ENCODE data around the gene NAA60. TPM values are rescaled to one million over a fixed set of nuclear protein-coding genes. Genes with fewer than 3 reads are reported as not detected.

Gene NAA60
- total and polyA plus RNA-seq, 9 of the 15 experiments (the other 6 are each of a cell fraction or from before 2014, with no cell fraction given): 2.1 to 49.4 (median 10.3) TPM

- TF ChIP-seq BHLHE40 (IDR thresholded peaks at IDR 0.05; ENCODE audit: low read length): peak; percentile 73
- 0 out of 2 replicates have a peak, but pooled peaks have one; percentile 48 for TF ChIP-seq ZBTB9 (CRISPR knock-in tag; IDR thresholded peaks at IDR 0.05)
- no peak for TF ChIP-seq ZNF75A (CRISPR knock-in tag; IDR thresholded peaks at IDR 0.05)
- 0 out of 2 replicates have a peak, but pooled peaks have one; percentile 23 for TF ChIP-seq ZHX1 (conservative IDR thresholded peaks at IDR 0.05; ENCODE audit: low read length)
- TF ChIP-seq, protein P1, sequence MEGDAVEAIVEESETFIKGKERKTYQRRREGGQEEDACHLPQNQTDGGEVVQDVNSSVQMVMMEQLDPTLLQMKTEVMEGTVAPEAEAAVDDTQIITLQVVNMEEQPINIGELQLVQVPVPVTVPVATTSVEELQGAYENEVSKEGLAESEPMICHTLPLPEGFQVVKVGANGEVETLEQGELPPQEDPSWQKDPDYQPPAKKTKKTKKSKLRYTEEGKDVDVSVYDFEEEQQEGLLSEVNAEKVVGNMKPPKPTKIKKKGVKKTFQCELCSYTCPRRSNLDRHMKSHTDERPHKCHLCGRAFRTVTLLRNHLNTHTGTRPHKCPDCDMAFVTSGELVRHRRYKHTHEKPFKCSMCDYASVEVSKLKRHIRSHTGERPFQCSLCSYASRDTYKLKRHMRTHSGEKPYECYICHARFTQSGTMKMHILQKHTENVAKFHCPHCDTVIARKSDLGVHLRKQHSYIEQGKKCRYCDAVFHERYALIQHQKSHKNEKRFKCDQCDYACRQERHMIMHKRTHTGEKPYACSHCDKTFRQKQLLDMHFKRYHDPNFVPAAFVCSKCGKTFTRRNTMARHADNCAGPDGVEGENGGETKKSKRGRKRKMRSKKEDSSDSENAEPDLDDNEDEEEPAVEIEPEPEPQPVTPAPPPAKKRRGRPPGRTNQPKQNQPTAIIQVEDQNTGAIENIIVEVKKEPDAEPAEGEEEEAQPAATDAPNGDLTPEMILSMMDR (IDR thresholded peaks at IDR 0.05 in 2 of 3, conservative IDR thresholded peaks at IDR 0.05 in 1 of 3; ENCODE audit: insufficient read depth in 2 of 3, low read depth in 1 of 3, low read length in 3 of 3): no peak
- TF ChIP-seq, protein P2, sequence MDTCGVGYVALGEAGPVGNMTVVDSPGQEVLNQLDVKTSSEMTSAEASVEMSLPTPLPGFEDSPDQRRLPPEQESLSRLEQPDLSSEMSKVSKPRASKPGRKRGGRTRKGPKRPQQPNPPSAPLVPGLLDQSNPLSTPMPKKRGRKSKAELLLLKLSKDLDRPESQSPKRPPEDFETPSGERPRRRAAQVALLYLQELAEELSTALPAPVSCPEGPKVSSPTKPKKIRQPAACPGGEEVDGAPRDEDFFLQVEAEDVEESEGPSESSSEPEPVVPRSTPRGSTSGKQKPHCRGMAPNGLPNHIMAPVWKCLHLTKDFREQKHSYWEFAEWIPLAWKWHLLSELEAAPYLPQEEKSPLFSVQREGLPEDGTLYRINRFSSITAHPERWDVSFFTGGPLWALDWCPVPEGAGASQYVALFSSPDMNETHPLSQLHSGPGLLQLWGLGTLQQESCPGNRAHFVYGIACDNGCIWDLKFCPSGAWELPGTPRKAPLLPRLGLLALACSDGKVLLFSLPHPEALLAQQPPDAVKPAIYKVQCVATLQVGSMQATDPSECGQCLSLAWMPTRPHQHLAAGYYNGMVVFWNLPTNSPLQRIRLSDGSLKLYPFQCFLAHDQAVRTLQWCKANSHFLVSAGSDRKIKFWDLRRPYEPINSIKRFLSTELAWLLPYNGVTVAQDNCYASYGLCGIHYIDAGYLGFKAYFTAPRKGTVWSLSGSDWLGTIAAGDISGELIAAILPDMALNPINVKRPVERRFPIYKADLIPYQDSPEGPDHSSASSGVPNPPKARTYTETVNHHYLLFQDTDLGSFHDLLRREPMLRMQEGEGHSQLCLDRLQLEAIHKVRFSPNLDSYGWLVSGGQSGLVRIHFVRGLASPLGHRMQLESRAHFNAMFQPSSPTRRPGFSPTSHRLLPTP (IDR thresholded peaks at IDR 0.05; ENCODE audit: borderline replicate concordance, extremely low read depth, insufficient read length): no peak
- no peak for TF ChIP-seq RBM39 (optimal IDR thresholded peaks at IDR 0.05; ENCODE audit: low read depth, low read length)
- TF ChIP-seq MTA1 (IDR thresholded peaks at IDR 0.05; ENCODE audit: borderline replicate concordance): no peak
- TF ChIP-seq POU5F1 (IDR thresholded peaks at IDR 0.05; ENCODE audit: borderline replicate concordance, low read depth, low read length, partially characterized antibody): peak; percentile 65
- 0 out of 2 replicates have a peak, but pooled peaks have one; percentile 74 for TF ChIP-seq RBM34 (IDR thresholded peaks at IDR 0.05; ENCODE audit: borderline replicate concordance, insufficient read depth, low read length)
- TF ChIP-seq, protein P3, sequence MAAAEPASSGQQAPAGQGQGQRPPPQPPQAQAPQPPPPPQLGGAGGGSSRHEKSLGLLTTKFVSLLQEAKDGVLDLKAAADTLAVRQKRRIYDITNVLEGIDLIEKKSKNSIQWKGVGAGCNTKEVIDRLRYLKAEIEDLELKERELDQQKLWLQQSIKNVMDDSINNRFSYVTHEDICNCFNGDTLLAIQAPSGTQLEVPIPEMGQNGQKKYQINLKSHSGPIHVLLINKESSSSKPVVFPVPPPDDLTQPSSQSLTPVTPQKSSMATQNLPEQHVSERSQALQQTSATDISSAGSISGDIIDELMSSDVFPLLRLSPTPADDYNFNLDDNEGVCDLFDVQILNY (CRISPR knock-in tag; IDR thresholded peaks at IDR 0.05): 0 out of 2 replicates have a peak, but pooled peaks have one; percentile 52
- TF ChIP-seq HDAC8 (tag; IDR thresholded peaks at IDR 0.05): peak; percentile 53; the same call in 1 of the 2 replicates
- no peak for TF ChIP-seq ZNF324 (CRISPR knock-in tag; IDR thresholded peaks at IDR 0.05)
- no peak for TF ChIP-seq PTBP1 (IDR thresholded peaks at IDR 0.05; ENCODE audit: low read depth, low read length)
- peak; percentile 93 for TF ChIP-seq MEIS2 (IDR thresholded peaks at IDR 0.05; ENCODE audit: partially characterized antibody)
- TF ChIP-seq U2AF1 (optimal IDR thresholded peaks at IDR 0.05; ENCODE audit: low read depth, low read length): peak; percentile 65
Observed at GRCh38 chr16:3400779-3401688, 42.4 kb upstream of the NAA60 start, which contains the start of the genes ZNF174 and ZSCAN32 (continued).
